Stimulated activated CD8-positive, alpha-beta memory T cell treated with anti-CD3 and anti-CD28 coated beads, Interleukin-4, amount 100 ng/mL, for 24 hours (primary cell): ENCODE measurements around the gene ABI3.
A peak's percentile ranks its signal among the peaks of the same experiment; 100 is the strongest.

Experiments used
- DNase-seq: peaks from one replicate; pipeline ENCODE4 v3.0.0-alpha.2; 2020; ENCODE audit warnings: low read depth

ABI3 gene

GRCh38 chr17:49225554-49226236 is 15.2 kb downstream of the ABI3 start:
- no peak for DNase-seq

GRCh38 chr17:49226771-49227435 is 16.4 kb downstream of the ABI3 start:
- no peak for DNase-seq

DNA sequence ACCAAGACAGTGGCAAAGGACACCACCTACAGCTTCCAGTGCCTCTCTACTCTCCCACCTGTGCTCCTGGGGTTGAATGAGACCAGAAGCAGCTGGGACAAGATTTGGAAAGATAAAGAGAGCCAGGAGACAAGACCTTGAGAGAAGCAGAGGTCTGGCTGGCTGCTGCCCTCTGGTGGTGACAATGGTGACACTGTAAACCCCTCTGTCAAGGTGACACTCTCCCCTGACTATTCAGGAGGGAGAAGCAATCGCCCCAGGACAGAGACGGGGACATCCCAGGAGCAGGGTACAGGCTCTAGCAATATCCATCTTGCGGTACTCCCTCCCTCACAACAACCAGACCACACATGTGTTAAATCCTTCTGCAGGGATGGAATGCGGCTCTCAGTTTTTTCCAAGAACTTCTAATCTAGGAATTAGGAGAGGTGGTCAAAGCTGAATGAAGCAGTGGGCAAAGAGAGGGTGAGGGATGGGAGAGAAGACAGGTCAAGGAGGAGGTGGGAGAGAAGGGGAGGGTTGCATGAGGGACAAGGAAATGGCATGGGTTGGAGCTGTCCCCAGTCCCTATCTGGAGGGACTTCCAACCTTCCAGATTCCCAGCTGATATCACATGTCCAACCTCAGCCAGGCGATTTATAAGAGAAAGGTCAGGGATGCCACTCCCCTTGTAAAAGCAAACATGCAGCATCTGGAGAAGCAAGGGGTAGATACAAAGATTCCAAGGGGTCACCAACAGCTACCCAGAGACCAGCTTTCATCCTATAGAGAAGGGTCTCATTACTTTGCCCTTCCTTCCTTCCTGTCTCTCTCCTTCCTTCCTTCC is 17.1 kb downstream of the ABI3 start:
- DNase-seq, result peak; percentile 64

- no peak for DNase-seq
Observed at GRCh38 chr17:49229076-49229804, 18.7 kb downstream of the ABI3 start.

DNA sequence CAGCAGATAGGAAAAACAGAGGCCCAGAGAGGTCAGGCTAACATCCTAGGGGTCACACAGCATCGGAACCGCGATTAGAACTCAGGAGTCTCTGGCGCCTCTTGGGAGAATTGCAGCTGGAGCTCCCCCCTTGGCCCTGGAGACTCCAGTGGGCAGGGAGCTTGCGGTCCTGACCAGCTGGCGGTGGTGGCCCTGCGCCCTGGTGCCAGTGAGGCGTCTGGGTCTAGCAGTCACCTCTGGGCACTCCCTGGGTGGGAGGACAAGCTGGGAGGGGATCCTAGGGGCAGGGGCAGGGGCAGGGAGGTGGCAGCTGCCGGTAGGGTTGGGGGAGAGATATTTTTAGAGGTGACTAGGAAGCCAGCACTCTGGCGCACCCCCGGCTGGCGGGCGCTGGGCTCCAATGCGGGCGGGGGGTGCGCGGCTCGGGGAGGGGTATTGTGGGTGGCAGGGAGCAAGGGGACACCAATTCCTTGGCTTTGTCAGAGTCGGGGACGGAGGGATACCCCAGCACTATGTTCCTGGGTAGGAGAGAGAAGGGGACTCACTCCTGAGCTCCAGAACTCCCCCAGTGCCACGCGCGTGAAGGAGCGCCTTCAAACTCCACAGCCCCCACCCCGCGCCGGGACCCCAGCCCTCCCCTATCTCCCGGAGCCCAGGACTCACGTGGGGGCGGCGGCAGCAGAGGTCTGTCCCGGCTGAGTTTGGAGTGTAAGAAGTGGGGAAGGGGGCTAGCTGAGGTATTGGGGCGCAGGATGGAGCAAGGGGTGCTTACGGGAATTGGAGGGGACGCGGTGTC is 19.5 kb downstream of the ABI3 start:
- DNase-seq, result no peak

DNA sequence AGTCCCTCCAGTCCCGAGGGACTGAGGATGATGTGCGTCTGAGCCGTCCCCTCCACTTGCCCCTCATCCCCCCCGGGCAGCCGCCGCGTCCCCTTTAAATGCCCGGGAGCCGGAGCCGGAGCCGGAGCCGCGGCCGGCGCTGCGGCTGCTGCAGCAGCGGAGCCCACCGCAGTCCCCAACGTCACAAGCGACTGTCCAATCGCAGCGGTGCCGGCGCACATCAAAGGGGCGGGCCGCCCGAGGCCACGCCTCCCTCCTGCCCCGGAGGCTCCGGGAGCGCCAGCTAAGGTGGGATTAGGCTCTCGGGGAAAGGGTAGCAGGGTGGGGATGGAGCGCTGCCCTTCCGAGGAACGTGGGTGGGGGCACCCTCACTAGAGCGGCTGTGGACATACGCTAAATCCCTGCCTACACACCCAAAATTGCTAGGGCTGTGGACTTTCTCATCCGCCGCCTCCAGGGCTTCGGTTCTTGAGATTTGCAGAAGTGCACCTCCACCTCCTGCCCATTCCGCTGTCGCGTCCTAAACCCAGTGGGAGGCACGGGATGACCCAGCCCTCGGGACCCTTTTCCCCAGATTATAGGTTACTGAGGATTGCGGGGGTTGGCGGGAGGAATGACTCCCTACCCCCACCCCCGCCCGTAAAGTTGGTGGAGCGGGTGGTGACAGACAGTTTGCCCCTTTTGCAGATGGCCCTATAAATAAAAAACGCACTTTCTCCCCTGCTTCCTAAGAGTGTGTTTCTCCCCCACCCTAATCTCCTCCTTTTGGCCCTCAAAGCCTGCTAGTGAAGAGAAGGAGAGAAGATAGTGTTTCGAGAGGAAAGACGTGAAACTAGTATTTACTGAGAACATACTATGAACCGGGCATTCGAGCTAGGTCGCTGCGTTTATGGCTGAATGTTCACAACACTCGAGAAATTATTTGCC is 20.4 kb downstream of the ABI3 start, which contains the start of gene PHOSPHO1:
Gene PHOSPHO1, minus strand, starts transcription at position 152 of the 927 bp plus-strand sequence. CDS start 4,096 bp downstream, outside the sequence.
- peak; percentile 84 for DNase-seq

DNA sequence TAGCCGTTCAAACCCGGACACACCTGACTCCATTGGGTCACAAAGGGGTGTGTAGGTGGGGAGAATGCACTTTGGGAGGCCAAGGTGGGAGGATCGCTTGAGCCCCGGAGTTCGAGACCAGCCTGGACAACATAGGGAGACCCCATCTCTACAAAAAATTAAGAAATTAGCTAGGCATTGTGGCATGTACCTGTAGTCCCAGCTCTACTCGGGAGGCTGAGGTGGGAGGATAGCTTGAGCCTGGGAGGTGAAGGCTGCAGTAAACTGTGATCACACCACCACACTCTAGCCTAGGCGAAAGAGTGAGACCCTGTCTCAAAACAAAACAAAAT is 21.0 kb downstream of the ABI3 start:
- DNase-seq, result no peak

DNA sequence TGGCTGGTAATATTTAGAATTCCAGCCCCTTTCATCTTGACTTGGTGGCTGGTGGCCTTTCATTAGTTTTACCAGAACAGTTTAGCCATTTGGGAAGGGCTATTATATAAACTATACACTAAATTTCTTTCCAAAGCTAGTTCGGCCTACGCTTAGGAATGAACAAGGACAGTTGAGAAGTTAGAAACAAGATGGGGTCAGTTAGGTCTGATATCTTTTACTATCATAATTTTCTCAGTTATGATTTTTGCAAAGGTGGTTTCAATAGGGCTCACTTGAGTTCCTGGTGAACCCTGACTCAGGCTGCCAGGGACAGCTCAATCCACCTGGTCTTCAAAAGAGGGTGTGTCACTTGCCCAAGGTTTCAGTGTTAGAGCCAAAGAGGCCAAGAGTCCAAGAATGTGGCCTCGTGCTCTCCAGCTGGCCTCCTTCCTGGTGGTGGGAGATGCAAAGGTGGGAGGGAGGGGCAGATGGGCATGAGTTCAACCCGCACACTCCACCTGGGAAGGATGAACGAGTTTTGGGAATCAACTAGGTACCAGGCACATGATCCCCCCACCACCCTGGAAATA is 24.1 kb downstream of the ABI3 start:
- DNase-seq, result no peak

GRCh38 chr17:49235896-49236295 is 25.4 kb downstream of the ABI3 start:
- no peak for DNase-seq

DNA sequence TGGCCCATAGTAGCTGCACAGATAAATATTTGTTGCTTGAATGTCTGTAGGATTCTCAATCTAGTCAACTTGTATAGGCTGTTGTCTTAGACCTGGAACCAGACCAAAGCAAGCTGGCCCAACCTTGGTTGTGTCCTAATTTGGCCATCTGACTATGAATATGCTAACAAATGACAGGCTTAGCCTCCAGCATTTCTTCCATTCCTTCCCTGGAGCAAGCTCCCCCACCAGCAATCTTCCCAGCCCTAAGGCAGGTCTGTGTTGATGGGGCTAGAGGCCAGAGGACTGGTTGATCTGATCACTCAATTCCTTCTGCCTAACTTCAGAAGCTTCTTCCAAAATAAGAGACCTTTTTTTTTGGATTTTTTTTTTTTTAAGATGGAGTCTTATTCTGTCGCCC is 29.5 kb downstream of the ABI3 start:
- DNase-seq, result no peak

GRCh38 chr17:49240619-49241018 is 30.1 kb downstream of the ABI3 start:
- no peak for DNase-seq

DNA sequence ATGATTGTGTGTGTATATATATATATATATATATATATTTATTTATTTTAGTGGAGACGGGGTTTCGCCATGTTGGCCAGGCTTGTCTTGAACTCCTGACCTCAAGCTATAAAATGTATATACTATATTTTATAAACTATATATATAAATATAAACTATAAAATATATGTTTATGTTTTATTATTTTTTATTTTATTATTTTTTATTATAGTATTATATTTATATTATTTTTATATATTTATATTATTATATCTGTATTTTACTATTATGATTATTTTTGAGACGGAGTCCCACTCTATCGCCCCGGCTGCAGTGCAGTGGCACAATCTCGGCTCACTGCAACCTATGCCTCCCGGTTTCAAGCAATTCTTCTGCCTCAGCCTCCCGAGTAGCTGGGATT is 30.5 kb downstream of the ABI3 start:
- no peak for DNase-seq

- DNase-seq, result no peak
Observed at GRCh38 chr17:49241692-49242397, 31.3 kb downstream of the ABI3 start.

DNA sequence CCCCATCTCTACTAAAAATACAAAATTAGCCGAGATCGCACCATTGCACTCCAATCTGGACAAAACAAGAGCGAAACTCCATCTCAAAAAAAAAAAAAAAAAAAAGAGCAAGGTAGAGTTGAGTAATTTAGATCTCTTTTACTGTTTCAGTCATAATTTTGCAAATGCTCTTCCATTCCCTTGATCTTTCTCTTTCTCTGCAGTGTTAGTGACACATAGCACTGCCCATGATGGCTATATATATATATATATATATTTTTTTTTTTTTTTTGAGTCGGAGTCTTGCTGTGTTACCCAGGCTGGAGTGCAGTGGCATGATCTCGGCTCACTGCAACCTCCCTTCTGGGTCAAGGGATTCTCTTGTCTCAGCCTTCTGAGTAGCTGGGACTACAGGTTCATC is 32.3 kb downstream of the ABI3 start:
- DNase-seq, result no peak

- DNase-seq, result no peak
Observed at GRCh38 chr17:49244839-49245238, 34.3 kb downstream of the ABI3 start.

- no peak for DNase-seq
Observed at GRCh38 chr17:49247944-49248343, 37.4 kb downstream of the ABI3 start.

DNA sequence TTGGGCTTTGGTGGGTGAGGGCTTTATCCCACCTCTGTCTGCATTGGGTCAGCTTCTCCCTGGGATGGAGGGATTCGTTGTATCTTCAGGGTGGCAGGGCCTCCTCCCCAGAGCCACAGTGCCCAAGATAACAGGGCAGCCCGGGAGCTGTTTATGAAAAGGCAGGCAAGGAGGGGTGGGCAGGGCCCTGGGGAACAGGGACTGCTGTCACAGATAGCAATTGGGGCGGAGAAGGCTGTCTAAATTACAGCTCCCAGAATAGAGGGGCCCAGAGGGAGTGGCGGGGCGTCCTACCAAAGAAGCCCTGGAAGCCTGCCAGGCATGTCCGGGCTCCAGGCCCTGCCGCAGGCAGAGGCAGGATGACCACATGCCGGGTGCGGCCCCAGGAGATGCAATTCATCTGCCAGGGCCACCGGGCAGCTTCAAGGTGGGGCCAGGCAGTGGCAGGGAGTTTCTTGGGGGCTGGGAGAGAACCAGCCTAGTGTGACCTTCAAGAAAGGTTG is 38.8 kb downstream of the ABI3 start:
- DNase-seq, result no peak

DNA sequence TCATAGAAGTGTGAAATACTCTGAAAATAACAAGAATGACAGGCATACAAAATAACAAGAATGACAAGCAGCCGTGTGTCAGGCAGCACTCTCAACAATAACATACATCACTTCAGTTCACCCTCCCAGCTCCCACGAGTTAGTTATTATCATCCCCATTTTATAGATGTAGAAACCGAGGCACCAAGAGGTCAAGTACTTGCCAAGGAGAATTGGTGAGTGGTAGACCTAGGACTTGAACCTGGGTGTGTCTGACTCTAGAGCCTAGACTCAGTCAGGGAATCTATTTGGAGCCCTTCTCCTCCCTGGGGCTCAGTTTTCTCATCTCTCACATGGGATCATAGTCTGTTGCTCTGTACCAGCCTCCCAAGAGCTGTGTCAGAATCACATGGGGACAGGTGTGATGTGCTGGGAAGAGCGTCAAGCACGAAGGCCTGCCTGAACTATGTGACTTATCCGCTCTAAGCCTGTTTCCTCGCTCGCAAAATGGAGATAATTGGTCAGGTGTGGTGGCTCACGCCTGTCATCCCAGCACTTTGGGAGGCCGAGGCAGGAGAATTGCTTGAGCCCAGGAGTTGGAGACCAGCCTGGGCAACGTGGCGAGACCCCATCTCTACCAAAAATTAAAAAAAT is 39.5 kb downstream of the ABI3 start:
- DNase-seq, result no peak
